GM19043 (cell line): Measurements from ENCODE around the gene MRFAP1.

Experiments
- ATAC-seq: cut with Tn5 transposase; IDR thresholded peaks from one replicate; pipeline ENCODE4 v1.9.1; 2021; ENCODE audit warnings: low read depth; ENCODE audit not compliant: unreplicated experiment

The MRFAP1 gene

GRCh38 chr4:6640292-6641163 lies at the start of gene MRFAP1:
Gene MRFAP1, plus strand, starts transcription at chr4:6640685. Its CDS starts 178 bp downstream, at chr4:6640863.
- ATAC-seq = peak; percentile 80

GRCh38 chr4:6591313-6591712 lies 49.2 kb upstream of the MRFAP1 start:
- ATAC-seq = no peak

GRCh38 chr4:6591781-6592180 lies 48.7 kb upstream of the MRFAP1 start:
- ATAC-seq = no peak

- ATAC-seq = no peak
Measured at GRCh38 chr4:6592804-6593563, 47.5 kb upstream of the MRFAP1 start.

- no peak for ATAC-seq
Measured at GRCh38 chr4:6594341-6594740, 46.1 kb upstream of the MRFAP1 start.

GRCh38 chr4:6594826-6595355 lies 45.6 kb upstream of the MRFAP1 start:
- ATAC-seq = no peak

GRCh38 chr4:6595897-6596537 lies 44.5 kb upstream of the MRFAP1 start:
- ATAC-seq = no peak

- ATAC-seq = no peak
Measured at GRCh38 chr4:6596948-6597347, 43.5 kb upstream of the MRFAP1 start.

GRCh38 chr4:6598127-6598526 lies 42.4 kb upstream of the MRFAP1 start:
- no peak for ATAC-seq

GRCh38 chr4:6598641-6599040 lies 41.8 kb upstream of the MRFAP1 start:
- no peak for ATAC-seq

GRCh38 chr4:6601661-6602250 lies 38.7 kb upstream of the MRFAP1 start:
- ATAC-seq = no peak

- no peak for ATAC-seq
Measured at GRCh38 chr4:6602289-6602688, 38.2 kb upstream of the MRFAP1 start.

- no peak for ATAC-seq
Measured at GRCh38 chr4:6603128-6603527, 37.4 kb upstream of the MRFAP1 start.

GRCh38 chr4:6605114-6605513 lies 35.4 kb upstream of the MRFAP1 start:
- no peak for ATAC-seq

- ATAC-seq = no peak
Measured at GRCh38 chr4:6605605-6606004, 34.9 kb upstream of the MRFAP1 start.

GRCh38 chr4:6606465-6607235 lies 33.8 kb upstream of the MRFAP1 start:
- ATAC-seq = no peak

- ATAC-seq = no peak
Measured at GRCh38 chr4:6607368-6608055, 33.0 kb upstream of the MRFAP1 start.

- no peak for ATAC-seq
Measured at GRCh38 chr4:6608758-6609414, 31.6 kb upstream of the MRFAP1 start.
